GM20000 (cell line): ENCODE results near the gene TRPM5.

ENCODE experiments used
- DNase-seq: peaks from one replicate; pipeline ENCODE4 v3.0.0; 2012; ENCODE audit warnings: low spot score
- TF ChIP-seq, protein P1 (sequence below): IDR thresholded peaks from 2 replicates; pipeline ENCODE4 v1.5.1; 2012; ENCODE audit warnings: mild to moderate bottlenecking, control low read depth; ENCODE audit errors: extremely low read depth, missing control alignments

The TRPM5 gene

DNA sequence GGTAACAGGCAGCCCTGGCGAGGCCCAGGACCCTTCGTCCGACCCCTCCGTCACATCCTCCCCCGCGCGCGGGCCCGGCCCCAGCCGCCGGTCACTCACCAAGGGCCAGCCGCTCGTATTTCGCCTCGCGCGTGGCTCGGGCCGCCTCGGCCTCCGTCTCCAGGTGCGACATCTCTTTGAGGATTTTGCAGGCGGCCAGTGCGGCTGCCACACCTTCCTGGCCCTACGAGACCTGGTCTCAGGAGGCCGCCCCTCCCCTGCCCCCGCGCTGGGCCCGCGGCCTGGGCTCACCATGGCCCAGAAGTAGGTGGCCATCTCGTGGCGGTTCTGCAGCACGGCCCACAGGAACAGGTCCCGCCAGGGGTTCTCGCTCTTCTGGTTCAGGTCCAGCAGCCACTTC, 29.7 kb downstream of the TRPM5 start:
- no peak for DNase-seq
- TF ChIP-seq, protein P1, sequence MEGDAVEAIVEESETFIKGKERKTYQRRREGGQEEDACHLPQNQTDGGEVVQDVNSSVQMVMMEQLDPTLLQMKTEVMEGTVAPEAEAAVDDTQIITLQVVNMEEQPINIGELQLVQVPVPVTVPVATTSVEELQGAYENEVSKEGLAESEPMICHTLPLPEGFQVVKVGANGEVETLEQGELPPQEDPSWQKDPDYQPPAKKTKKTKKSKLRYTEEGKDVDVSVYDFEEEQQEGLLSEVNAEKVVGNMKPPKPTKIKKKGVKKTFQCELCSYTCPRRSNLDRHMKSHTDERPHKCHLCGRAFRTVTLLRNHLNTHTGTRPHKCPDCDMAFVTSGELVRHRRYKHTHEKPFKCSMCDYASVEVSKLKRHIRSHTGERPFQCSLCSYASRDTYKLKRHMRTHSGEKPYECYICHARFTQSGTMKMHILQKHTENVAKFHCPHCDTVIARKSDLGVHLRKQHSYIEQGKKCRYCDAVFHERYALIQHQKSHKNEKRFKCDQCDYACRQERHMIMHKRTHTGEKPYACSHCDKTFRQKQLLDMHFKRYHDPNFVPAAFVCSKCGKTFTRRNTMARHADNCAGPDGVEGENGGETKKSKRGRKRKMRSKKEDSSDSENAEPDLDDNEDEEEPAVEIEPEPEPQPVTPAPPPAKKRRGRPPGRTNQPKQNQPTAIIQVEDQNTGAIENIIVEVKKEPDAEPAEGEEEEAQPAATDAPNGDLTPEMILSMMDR = no peak

DNA sequence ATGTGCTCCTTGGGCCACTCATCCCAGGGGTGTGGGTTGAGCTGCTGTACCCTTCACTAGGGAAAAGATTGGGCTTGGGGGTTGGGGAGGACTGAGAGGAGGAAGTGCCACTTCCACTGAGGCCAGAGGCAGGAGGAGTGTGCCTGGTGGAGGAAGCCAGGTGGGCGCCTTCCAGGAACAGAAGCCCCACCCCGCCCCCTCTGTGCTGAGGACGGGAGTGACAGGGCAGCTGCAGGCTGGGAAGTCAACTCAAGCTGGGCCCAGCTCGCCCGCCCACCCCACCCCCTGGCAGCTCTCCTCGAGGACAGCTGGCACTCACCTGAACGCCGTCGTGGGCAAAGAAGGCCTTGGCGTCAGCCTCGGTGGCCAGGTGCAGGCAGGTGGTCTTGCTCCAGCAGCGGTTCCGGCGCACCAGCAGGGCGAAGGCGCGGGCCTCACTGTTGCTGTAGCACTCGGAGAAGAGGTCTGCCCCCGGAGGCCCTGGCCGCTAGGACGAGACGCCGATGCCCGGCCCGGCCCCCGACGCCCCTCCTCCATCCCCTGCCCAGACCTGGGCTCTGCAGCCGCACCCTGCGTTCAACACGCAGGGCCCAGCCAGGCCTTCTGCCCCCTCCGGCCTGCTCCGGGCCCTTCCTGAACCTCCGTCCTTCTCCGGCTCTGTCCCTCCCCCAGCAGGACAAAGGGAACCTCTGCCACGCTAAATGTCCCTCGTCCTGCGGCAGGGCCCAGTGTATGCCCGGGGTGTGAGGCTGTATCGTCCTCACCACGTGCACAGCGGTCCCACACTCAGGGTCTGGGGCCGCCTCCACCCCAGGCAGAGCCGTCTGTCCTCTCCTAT, 30.4 kb downstream of the TRPM5 start:
- TF ChIP-seq, protein P1 = no peak
- no peak for DNase-seq

DNA sequence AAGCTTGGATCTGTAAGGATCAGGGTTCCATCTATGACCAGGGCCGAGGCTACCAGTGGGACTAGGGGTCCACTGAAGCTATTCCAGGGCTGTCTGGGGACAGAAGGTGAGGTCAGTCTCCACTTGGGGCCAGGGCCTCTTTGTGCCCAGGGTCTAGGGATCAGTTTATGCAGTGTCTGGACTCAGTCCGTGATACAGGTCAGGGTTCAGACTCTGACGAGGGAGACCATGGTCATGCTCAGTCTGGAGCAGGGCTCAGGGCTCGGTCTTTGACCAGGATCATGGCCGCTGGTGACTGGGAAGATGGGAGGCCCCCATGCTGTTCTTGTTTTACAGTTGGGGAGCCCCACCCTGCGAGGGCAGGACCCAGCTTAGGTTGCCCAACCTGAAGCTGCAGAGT, 32.0 kb downstream of the TRPM5 start:
- DNase-seq = no peak
- TF ChIP-seq, protein P1 = no peak

DNA sequence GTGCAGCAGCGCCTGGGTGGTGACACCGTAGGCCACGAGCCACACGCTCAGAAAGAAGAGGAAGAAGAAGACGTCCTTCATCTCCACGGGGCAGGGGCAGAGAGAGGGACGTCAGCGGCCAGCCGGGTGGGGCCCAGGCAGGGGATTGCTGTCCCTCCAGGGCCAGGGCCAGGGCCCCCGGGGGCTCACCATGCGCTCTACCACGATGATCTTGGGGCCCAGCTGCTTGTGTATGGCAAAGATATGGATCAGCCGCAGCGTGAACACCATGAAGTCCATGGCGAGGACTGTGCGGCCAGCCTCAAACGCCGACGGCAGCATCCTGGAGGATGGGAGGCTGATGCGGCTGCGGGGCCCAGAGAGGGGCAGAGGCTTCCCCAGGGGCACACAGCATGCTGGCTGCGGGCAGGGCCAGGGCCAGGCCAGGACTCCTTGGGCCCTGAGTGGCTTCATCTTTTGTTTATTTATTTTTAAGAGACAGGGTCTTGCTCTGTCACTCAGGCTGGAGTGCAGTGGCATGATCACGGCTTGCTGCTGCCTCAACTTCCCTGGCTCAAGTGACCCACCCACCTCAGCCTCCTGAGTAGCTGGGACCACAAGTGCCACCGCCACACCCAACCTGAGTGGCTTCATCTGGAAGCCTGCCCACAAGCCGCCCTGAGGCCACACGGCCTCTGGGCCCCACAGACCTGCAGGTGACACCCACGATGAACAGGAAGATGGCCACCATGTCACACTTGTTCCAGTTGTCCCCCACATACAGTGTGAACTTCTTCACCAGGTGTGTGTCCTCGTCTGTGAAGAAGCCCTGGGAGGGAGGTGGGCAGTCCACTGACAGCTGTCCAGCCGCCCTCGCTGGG, 32.6 kb downstream of the TRPM5 start:
- DNase-seq = no peak
- TF ChIP-seq, protein P1 = no peak

DNA sequence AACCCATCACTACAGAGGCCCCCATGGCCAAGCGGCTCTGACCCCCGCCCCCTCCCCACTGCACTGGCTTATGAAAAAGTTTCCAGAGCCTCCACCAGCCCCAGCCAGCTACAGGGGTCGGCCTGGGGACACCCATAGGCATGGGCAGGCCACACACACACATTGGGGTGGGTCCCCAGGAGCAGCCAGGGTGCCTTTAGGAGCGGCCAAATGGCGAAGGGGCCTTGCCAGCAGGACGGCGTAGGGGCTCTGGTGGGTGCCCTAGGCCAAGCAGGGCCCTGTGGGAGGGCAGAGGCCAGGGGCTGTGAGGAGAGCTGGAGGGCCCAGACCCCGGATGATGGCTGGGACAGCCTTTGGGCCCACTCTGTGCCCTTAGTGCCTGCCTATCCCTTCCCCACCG, 33.7 kb downstream of the TRPM5 start:
- DNase-seq = no peak
- TF ChIP-seq, protein P1 = no peak

DNA sequence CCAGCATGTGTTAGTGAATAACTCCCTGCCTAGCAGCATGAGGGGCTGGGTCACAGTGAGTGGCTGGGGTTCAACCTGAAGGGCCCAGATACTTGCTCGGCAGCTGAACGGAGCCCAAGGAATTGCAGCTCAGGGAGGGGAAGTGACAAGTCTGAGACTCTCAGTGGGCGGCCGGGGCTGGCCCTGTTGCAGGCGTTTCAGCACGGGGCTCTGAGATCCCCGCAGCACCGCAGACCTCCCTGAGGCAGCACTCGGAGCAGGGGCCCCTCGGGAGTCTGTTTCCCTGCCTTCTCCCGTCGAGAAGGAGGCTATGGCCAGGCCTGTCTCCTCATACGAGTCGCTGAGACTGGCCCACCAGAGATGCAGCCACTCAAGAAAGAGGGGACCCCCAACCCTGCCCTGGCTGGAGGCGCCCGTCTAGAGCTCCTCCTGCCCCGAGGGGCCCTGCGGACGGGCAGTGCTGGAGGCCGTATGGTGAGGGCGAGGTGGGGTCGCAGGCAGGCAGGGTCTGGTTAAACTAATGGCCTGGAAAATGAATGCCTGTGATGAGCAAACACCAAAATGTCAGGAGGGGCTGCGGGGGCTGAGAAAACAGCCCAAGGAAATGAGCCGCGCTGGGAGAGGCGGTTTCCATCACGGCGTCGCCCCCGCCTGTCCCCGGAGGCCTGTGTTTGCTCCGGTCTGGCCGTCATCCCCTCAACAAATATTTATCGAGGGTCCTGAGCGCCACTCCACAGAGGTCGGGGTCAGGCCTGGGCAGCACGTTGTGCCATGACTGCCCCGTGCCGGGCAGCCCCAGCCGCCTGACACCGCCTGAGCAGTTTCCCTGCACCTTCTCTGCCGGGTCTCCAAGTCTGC, 34.5 kb downstream of the TRPM5 start:
- DNase-seq = no peak
- TF ChIP-seq, protein P1 = no peak
